ENCODE data around the gene TMEM72. TPM values are rescaled to one million over a fixed set of nuclear protein-coding genes. Genes with fewer than 3 reads are reported as not detected.

The TMEM72 gene
- total RNA-seq, 1 donor from 2014 or later, result not detected

GRCh38 chr10:44938956-44939355, 27.8 kb downstream of the TMEM72 start:
- H3K4me3 Mint-ChIP-seq (ENCODE audit: unreplicated experiment), result no peak overlapping the region
- peaks cover 5% of the 10 kb centered on the region for H3K4me1 Mint-ChIP-seq (ENCODE audit: unreplicated experiment)
- H3K36me3 Mint-ChIP-seq (ENCODE audit: low read depth, unreplicated experiment), result peaks cover 4% of the 10 kb centered on the region
- DNase-seq (ENCODE audit: low spot score), result no peak
- H3K27ac Mint-ChIP-seq (ENCODE audit: unreplicated experiment), result no peak overlapping the region
- H3K9me3 Mint-ChIP-seq (ENCODE audit: unreplicated experiment), result no peaks in the 10 kb centered on the region
- no peak for TF ChIP-seq CTCF (IDR thresholded peaks at IDR 0.05; ENCODE audit: unreplicated experiment)
- peaks cover 2% of the 10 kb centered on the region for H3K27me3 Mint-ChIP-seq (ENCODE audit: unreplicated experiment)

- Mint-ChIP-seq H3K4me3 (ENCODE audit: unreplicated experiment) (no peak overlapping the region), H3K9me3 (ENCODE audit: unreplicated experiment) (no peaks in the 10 kb centered on the region), H3K4me1 (ENCODE audit: unreplicated experiment) (peaks cover 5% of the 10 kb centered on the region), H3K36me3 (ENCODE audit: low read depth, unreplicated experiment) (no peaks in the 10 kb centered on the region), H3K27me3 (ENCODE audit: unreplicated experiment) (peaks cover 2% of the 10 kb centered on the region), H3K27ac (ENCODE audit: unreplicated experiment) (no peak overlapping the region)
- TF ChIP-seq CTCF (IDR thresholded peaks at IDR 0.05; ENCODE audit: unreplicated experiment), result no peak
- DNase-seq (ENCODE audit: low spot score), result no peak
These were observed 28.7 kb downstream of the TMEM72 start for GRCh38 chr10:44939691-44940401.

GRCh38 chr10:44944354-44944753, 33.2 kb downstream of the TMEM72 start:
- Mint-ChIP-seq H3K4me3 (ENCODE audit: unreplicated experiment) (no peak overlapping the region), H3K27ac (ENCODE audit: unreplicated experiment) (no peak overlapping the region)

GRCh38 chr10:44946205-44946604, 35.1 kb downstream of the TMEM72 start:
- no peak overlapping the region for H3K4me3 Mint-ChIP-seq (ENCODE audit: unreplicated experiment)
- no peak for TF ChIP-seq CTCF (IDR thresholded peaks at IDR 0.05; ENCODE audit: unreplicated experiment)
- no peak for DNase-seq (ENCODE audit: low spot score)
- H3K9me3 Mint-ChIP-seq (ENCODE audit: unreplicated experiment), result no peaks in the 10 kb centered on the region
- H3K4me1 Mint-ChIP-seq (ENCODE audit: unreplicated experiment), result peaks cover 14% of the 10 kb centered on the region
- H3K27ac Mint-ChIP-seq (ENCODE audit: unreplicated experiment), result no peak overlapping the region
- H3K27me3 Mint-ChIP-seq (ENCODE audit: unreplicated experiment), result peaks cover 4% of the 10 kb centered on the region
- no peaks in the 10 kb centered on the region for H3K36me3 Mint-ChIP-seq (ENCODE audit: low read depth, unreplicated experiment)

More at GRCh38 chr10:44944354-44944753, 33.2 kb downstream of the TMEM72 start:
- H3K27me3 Mint-ChIP-seq (ENCODE audit: unreplicated experiment), result no peaks in the 10 kb centered on the region
- no peak for TF ChIP-seq CTCF (IDR thresholded peaks at IDR 0.05; ENCODE audit: unreplicated experiment)
- peaks cover 14% of the 10 kb centered on the region for H3K4me1 Mint-ChIP-seq (ENCODE audit: unreplicated experiment)
- no peaks in the 10 kb centered on the region for H3K36me3 Mint-ChIP-seq (ENCODE audit: low read depth, unreplicated experiment)
- no peak for DNase-seq (ENCODE audit: low spot score)
- H3K9me3 Mint-ChIP-seq (ENCODE audit: unreplicated experiment), result no peaks in the 10 kb centered on the region

GRCh38 chr10:44947371-44948152, 36.4 kb downstream of the TMEM72 start:
- Mint-ChIP-seq H3K27ac (ENCODE audit: unreplicated experiment) (no peak overlapping the region), H3K4me1 (ENCODE audit: unreplicated experiment) (peaks cover 15% of the 10 kb centered on the region), H3K36me3 (ENCODE audit: low read depth, unreplicated experiment) (no peaks in the 10 kb centered on the region), H3K9me3 (ENCODE audit: unreplicated experiment) (no peaks in the 10 kb centered on the region), H3K27me3 (ENCODE audit: unreplicated experiment) (peaks cover 4% of the 10 kb centered on the region), H3K4me3 (ENCODE audit: unreplicated experiment) (no peak overlapping the region)
- no peak for DNase-seq (ENCODE audit: low spot score)
- TF ChIP-seq CTCF (IDR thresholded peaks at IDR 0.05; ENCODE audit: unreplicated experiment), result no peak
